Measurements from ENCODE around the gene PTPRE. TPM values are rescaled to one million over a fixed set of nuclear protein-coding genes. Genes with fewer than 3 reads are reported as not detected.

PTPRE gene
- total RNA-seq: 10 to 100 TPM; 19.9 to 22.3 TPM

GRCh38 chr10:127906548-127907377 lies at the start of gene PTPRE:
Gene PTPRE (plus strand): TSS chr10:127907103. CDS start chr10:128040882, 133,779 bp downstream.
- intact Hi-C loops (cut with micrococcal nuclease): loop anchor here (2.0 to 10.0 kb wide), 3 partner anchors 104 to 258 kb away; no protein-coding TSS in a partner anchor
- Mint-ChIP-seq H3K27ac (no peak within 1 kb of the TSS), H3K27me3 (peaks cover 31% of the 10 kb centered on the region), H3K9me3 (no peaks in the 10 kb centered on the region), H3K36me3 (ENCODE audit: low read depth) (no peaks in the 10 kb centered on the region), H3K4me1 (ENCODE audit: low read depth) (no peaks in the 10 kb centered on the region), H3K4me3 (no peak within 1 kb of the TSS)
- POLR2A ChIA-PET: interaction anchor here (0.8 to 1.9 kb wide), 2 partner anchors 12 to 104 kb away, joined by 3 to 5 read pairs; no protein-coding TSS in a partner anchor
- ATAC-seq (peak; percentile 99), DNase-seq (peak; percentile 73)
- TF ChIP-seq, protein P1, sequence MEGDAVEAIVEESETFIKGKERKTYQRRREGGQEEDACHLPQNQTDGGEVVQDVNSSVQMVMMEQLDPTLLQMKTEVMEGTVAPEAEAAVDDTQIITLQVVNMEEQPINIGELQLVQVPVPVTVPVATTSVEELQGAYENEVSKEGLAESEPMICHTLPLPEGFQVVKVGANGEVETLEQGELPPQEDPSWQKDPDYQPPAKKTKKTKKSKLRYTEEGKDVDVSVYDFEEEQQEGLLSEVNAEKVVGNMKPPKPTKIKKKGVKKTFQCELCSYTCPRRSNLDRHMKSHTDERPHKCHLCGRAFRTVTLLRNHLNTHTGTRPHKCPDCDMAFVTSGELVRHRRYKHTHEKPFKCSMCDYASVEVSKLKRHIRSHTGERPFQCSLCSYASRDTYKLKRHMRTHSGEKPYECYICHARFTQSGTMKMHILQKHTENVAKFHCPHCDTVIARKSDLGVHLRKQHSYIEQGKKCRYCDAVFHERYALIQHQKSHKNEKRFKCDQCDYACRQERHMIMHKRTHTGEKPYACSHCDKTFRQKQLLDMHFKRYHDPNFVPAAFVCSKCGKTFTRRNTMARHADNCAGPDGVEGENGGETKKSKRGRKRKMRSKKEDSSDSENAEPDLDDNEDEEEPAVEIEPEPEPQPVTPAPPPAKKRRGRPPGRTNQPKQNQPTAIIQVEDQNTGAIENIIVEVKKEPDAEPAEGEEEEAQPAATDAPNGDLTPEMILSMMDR (IDR thresholded peaks at IDR 0.05): peak; percentile 86
- CTCF ChIA-PET: interaction anchor here (0.6 to 8.9 kb wide), 30 partner anchors 12 to 244 kb away, joined by 3 to 188 read pairs (median 4); no protein-coding TSS in a partner anchor

DNA sequence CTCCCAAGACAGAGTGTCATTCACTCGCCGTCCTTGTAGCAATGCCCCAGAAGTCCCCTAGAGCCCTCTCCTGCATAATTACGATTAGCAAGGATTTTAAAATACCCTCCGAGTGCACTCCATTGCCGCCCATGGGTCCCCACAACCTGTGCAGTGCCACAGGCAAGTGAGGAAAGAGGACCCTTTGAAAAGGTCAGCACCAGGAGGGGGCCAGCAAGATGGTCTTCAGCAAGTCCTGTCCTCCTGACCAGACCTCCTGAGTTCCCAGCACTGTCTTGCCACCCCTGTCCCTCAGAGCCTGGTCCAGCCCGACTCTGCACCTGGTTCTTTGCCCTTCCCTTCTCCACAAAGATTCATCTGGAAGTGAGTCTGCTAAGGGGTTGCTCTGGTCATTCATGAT lies 46.3 kb upstream of the PTPRE start:
- Mint-ChIP-seq H3K4me1 (ENCODE audit: low read depth) (no peaks in the 10 kb centered on the region), H3K9me3 (peaks cover 2% of the 10 kb centered on the region), H3K27me3 (peaks cover 5% of the 10 kb centered on the region), H3K27ac (no peak overlapping the region), H3K4me3 (no peak overlapping the region), H3K36me3 (ENCODE audit: low read depth) (no peaks in the 10 kb centered on the region)
- ChIA-PET POLR2A (no interaction called here), CTCF (no interaction called here)
- TF ChIP-seq, protein P1 (IDR thresholded peaks at IDR 0.05): no peak
- intact Hi-C loops (cut with micrococcal nuclease): no loop called here
- ATAC-seq (no peak), DNase-seq (no peak)

DNA sequence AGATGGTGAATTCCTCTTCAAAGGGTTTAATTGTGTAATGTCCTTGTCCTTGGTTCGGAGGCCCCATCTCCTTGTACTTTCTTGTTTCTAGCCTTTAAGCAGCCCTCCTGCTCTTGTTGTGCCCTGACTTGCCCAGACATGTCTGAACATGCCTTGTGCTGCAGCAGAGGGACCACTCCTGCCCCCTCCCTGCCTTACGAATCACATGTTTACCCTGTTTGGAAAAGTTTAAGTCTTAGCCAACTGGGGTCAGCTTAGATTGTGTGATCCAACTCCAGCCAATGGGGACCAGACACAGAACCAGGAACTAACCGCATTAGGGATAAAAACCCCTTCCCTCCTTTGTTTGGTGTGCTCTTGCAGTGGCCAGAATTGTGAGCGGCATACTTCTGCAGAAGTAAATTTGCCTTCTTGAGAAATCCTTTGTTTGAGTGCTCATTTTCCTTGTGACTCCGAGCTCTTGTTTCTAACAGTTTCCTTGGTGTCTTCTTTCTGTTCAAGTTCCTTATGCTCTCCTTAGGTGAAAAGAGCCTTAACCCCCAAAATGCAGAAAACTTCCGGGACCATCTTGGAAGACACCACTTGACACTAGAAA lies 43.6 kb upstream of the PTPRE start:
- intact Hi-C loops (cut with micrococcal nuclease): no loop called here
- Mint-ChIP-seq H3K27ac (peak overlapping the region; percentile 53), H3K27me3 (peaks cover 12% of the 10 kb centered on the region), H3K9me3 (peaks cover 2% of the 10 kb centered on the region), H3K4me1 (ENCODE audit: low read depth) (no peaks in the 10 kb centered on the region), H3K4me3 (no peak overlapping the region), H3K36me3 (ENCODE audit: low read depth) (no peaks in the 10 kb centered on the region)
- DNase-seq: peak; percentile 13
- ChIA-PET CTCF (interaction anchor here (2.9 kb wide), 1 partner anchor 9 kb away, joined by 11 read pairs; no protein-coding TSS in a partner anchor), POLR2A (interaction anchor here (0.6 kb wide), 1 partner anchor 61 kb away, joined by 3 read pairs; no protein-coding TSS in a partner anchor)
- TF ChIP-seq, protein P1 (IDR thresholded peaks at IDR 0.05): no peak
- ATAC-seq: no peak

DNA sequence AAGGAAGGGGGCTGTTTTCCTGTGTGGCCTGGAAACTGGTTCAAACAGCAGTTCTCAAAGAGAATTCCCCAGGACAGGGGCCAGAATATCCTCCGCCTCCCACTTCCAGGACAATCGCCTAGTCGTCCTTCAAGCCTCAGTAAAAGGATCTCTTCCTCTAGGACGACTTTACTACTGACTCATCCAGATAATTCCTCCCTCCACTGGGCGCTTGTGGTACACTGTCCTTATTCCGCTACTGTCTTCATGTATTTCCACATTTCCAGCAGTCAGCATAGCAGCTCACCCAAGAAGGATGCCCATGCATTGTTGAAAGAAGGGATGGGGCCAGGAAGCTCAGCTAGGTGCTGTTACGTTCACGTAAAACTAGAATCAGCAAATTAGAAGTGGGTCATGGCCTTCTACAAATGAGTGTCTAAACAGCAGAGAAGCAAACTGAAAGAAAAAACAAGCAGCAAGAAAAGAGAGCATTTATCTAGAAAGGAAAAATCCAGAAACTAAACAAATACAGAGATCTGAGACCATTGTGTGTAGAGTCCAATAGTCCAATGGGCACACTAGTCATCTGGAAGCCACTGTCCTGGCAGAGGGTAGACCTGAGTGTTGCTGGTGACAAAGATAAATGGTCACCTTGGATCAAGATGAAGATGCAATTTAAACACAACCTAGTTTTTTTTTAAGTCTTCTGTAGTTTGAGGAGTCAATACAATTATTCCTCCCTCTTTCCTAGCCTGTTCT lies 40.5 kb upstream of the PTPRE start:
- Mint-ChIP-seq H3K27ac (no peak overlapping the region), H3K4me1 (ENCODE audit: low read depth) (no peaks in the 10 kb centered on the region), H3K4me3 (no peak overlapping the region), H3K9me3 (peaks cover 7% of the 10 kb centered on the region), H3K36me3 (ENCODE audit: low read depth) (no peaks in the 10 kb centered on the region), H3K27me3 (peaks cover 20% of the 10 kb centered on the region)
- TF ChIP-seq, protein P1 (IDR thresholded peaks at IDR 0.05): no peak
- CTCF ChIA-PET: no interaction called here
- DNase-seq: no peak
- ATAC-seq: no peak
- intact Hi-C loops (cut with micrococcal nuclease): no loop called here
- POLR2A ChIA-PET: no interaction called here

All from activated CD8-positive, alpha-beta T cell treated with anti-CD3 and anti-CD28 coated beads for 36 hours (primary cell).